ENCODE measurements around the gene RBPJ. TPM values are rescaled to one million over a fixed set of nuclear protein-coding genes. Genes with fewer than 3 reads are reported as not detected.

The RBPJ gene
- total and polyA plus RNA-seq, 2 experiments from 2014 or later, result 73.7 to 74.5 TPM

DNA sequence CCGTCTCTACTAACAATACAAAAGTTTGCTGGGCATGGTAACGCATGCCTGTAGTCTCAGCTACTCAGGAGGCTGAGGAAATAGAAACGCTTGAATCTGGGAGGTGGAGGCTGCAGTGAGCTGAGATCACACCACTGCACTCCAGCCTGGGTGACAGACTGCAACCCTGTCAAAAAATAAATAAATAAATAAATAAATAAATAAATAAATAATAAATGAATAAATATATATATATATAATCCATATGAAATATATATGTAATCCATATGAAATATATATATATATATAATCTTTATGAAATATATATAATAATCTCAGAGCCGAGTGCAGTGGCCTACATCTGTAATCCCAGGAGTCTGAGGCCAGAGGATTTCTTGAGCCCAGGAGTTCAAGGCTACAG lies 17.8 kb upstream of the RBPJ start:
- TF ChIP-seq, protein P1, sequence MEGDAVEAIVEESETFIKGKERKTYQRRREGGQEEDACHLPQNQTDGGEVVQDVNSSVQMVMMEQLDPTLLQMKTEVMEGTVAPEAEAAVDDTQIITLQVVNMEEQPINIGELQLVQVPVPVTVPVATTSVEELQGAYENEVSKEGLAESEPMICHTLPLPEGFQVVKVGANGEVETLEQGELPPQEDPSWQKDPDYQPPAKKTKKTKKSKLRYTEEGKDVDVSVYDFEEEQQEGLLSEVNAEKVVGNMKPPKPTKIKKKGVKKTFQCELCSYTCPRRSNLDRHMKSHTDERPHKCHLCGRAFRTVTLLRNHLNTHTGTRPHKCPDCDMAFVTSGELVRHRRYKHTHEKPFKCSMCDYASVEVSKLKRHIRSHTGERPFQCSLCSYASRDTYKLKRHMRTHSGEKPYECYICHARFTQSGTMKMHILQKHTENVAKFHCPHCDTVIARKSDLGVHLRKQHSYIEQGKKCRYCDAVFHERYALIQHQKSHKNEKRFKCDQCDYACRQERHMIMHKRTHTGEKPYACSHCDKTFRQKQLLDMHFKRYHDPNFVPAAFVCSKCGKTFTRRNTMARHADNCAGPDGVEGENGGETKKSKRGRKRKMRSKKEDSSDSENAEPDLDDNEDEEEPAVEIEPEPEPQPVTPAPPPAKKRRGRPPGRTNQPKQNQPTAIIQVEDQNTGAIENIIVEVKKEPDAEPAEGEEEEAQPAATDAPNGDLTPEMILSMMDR (IDR thresholded peaks at IDR 0.05; ENCODE audit: poor library complexity), result no peak
- TF ChIP-seq EZH2phosphoT487 (IDR thresholded peaks at IDR 0.05; ENCODE audit: low read depth, severe bottlenecking, unreplicated experiment) (no peak), EZH2 (IDR thresholded peaks at IDR 0.05; ENCODE audit: borderline replicate concordance) (no peak)
- DNase-seq (ENCODE audit: low spot score), result no peak

DNA sequence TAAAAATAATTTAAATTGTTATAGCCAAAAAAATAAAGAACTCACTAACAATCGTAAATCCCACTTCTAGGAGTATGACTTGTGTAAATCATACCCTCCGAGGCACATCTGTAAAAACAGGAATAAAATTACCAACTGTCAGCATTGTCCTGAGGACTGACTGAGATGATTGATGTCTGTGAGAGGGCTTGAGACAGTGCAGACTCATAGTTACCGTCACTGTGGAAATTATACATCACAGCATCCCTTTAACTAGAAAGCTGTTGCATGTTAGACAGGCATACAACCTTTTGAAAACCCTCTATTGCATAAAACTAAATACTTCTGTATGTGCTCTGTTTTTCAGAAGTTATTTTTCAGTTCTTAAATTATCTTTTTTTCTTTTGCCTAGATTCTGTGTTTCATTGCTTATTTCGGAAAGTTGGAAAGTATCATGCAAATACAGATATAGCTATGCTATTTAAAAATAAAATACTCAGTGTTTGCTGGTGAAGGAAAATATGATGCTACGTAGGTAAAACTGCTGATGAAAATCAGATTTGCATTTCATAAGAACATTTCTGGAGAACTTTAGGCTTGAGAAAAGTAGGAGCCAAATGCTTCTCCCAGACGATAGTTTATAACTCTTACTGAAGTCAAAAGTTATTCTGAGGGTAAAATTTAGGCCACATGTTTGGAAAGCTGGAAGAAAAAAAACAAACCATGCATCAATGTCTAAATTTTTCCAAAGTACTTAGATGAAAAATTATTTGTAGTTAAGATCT lies 13.6 kb upstream of the RBPJ start:
- no peak overlapping the region for H3K4me2 ChIP-seq
- no peaks in the 10 kb centered on the region for H3K79me2 ChIP-seq
- H2AFZ ChIP-seq, result no peak overlapping the region
- no peaks in the 10 kb centered on the region for H3K9me2 ChIP-seq (replicated peaks; ENCODE audit: insufficient read depth)
- H4K20me1 ChIP-seq (ENCODE audit: insufficient read depth, poor library complexity, severe bottlenecking), result no peaks in the 10 kb centered on the region
- no peaks in the 10 kb centered on the region for H3K36me3 ChIP-seq (replicated peaks; ENCODE audit: insufficient read depth, low read depth)
- no peaks in the 10 kb centered on the region for H3K9me3 ChIP-seq (ENCODE audit: low read depth)
- no peaks in the 10 kb centered on the region for H3K4me1 ChIP-seq (ENCODE audit: insufficient read depth)
- H3K4me3 ChIP-seq, result no peak overlapping the region
- WGBS (ENCODE audit: low lambda C conversion rate, missing lambda C conversion rate), result 74% methylated on average over 6 of the region's 6 CpGs
- no peak overlapping the region for H3K27ac ChIP-seq
- H3K27me3 ChIP-seq, result no peaks in the 10 kb centered on the region
- DNase-seq (ENCODE audit: low spot score), result no peak
- TF ChIP-seq, protein P1 (IDR thresholded peaks at IDR 0.05; ENCODE audit: poor library complexity), result no peak
- TF ChIP-seq EZH2phosphoT487 (IDR thresholded peaks at IDR 0.05; ENCODE audit: low read depth, severe bottlenecking, unreplicated experiment) (no peak), EZH2 (IDR thresholded peaks at IDR 0.05; ENCODE audit: borderline replicate concordance) (no peak)

More for the DNA sequence above, 17.8 kb upstream of the RBPJ start:
- no peak overlapping the region for H3K4me3 ChIP-seq
- peaks cover 6% of the 10 kb centered on the region for H3K4me1 ChIP-seq (ENCODE audit: insufficient read depth)
- no peaks in the 10 kb centered on the region for H3K27me3 ChIP-seq
- no peaks in the 10 kb centered on the region for H3K79me2 ChIP-seq
- 98% methylated on average over 4 of the region's 4 CpGs for WGBS (ENCODE audit: low lambda C conversion rate, missing lambda C conversion rate)
- H2AFZ ChIP-seq, result no peak overlapping the region
- H3K27ac ChIP-seq, result no peak overlapping the region
- H3K9me3 ChIP-seq (ENCODE audit: low read depth), result no peaks in the 10 kb centered on the region
- no peak overlapping the region for H3K4me2 ChIP-seq
- H3K9me2 ChIP-seq (replicated peaks; ENCODE audit: insufficient read depth), result no peaks in the 10 kb centered on the region
- no peaks in the 10 kb centered on the region for H3K36me3 ChIP-seq (replicated peaks; ENCODE audit: insufficient read depth, low read depth)
- H4K20me1 ChIP-seq (ENCODE audit: insufficient read depth, poor library complexity, severe bottlenecking), result no peaks in the 10 kb centered on the region

DNA sequence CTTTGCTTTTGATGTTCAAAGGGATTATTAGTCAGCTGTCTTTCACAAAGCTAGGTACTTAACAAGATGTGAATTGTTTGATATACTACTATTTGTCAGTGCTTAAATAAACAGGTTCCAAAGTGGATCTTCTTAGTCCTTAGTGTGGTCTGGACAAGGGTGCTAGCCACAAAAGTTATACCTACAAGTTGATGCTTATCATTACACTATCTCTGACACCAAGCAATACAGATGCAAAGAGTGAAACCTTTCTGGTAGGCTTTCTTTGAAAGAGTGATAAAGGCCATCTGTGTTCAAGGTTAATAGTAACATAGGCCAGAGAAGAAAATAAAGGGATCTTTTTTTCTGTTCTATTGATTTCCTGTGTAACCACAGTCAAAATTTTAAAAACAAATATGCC lies 12.2 kb upstream of the RBPJ start:
- no peak overlapping the region for H3K4me3 ChIP-seq
- no peaks in the 10 kb centered on the region for H3K36me3 ChIP-seq (replicated peaks; ENCODE audit: insufficient read depth, low read depth)
- H3K4me2 ChIP-seq, result no peak overlapping the region
- no peak for DNase-seq (ENCODE audit: low spot score)
- H3K4me1 ChIP-seq (ENCODE audit: insufficient read depth), result no peaks in the 10 kb centered on the region
- no peaks in the 10 kb centered on the region for H3K79me2 ChIP-seq
- no peak for TF ChIP-seq EZH2 (IDR thresholded peaks at IDR 0.05; ENCODE audit: borderline replicate concordance)
- TF ChIP-seq EZH2phosphoT487 (IDR thresholded peaks at IDR 0.05; ENCODE audit: low read depth, severe bottlenecking, unreplicated experiment), result no peak
- TF ChIP-seq, protein P1 (IDR thresholded peaks at IDR 0.05; ENCODE audit: poor library complexity), result no peak
- no peak overlapping the region for H2AFZ ChIP-seq
- no peaks in the 10 kb centered on the region for H3K9me3 ChIP-seq (ENCODE audit: low read depth)
- H3K27me3 ChIP-seq, result no peaks in the 10 kb centered on the region
- H3K9me2 ChIP-seq (replicated peaks; ENCODE audit: insufficient read depth), result no peaks in the 10 kb centered on the region
- H3K27ac ChIP-seq, result no peak overlapping the region
- H4K20me1 ChIP-seq (ENCODE audit: insufficient read depth, poor library complexity, severe bottlenecking), result no peaks in the 10 kb centered on the region
